DOHH2 (cell line): Measurements from ENCODE around the gene UBR3.

Experiments used
- CTCF ChIP-seq: fragments of 200-600 bp; sonication (generic); IDR thresholded peaks from one replicate; pipeline ENCODE4 v1.5.1; 2014; ENCODE audit warnings: antibody characterized with exemption, mild to moderate bottlenecking, low read depth, low read length; ENCODE audit not compliant: poor library complexity, severe bottlenecking
- EZH2phosphoT487 ChIP-seq: fragments of 200-600 bp; sonication (generic); IDR thresholded peaks from 2 replicates; pipeline ENCODE4 v1.6.1; 2017; ENCODE audit warnings: borderline replicate concordance, mild to moderate bottlenecking, antibody characterized with exemption, low read length, moderate library complexity, mixed read lengths

GRCh38 chr2:170087413-170087793, 260.1 kb downstream of the UBR3 start:
- TF ChIP-seq CTCF = no peak
- TF ChIP-seq EZH2phosphoT487 = no peak
